ENCODE results near the gene CACNB4.
"Not testable (repeated sequence)": the region's sequence is repeated elsewhere in the genome, so short reads cannot be mapped to it uniquely, and the experiment has no call there.

CACNB4 gene

DNA sequence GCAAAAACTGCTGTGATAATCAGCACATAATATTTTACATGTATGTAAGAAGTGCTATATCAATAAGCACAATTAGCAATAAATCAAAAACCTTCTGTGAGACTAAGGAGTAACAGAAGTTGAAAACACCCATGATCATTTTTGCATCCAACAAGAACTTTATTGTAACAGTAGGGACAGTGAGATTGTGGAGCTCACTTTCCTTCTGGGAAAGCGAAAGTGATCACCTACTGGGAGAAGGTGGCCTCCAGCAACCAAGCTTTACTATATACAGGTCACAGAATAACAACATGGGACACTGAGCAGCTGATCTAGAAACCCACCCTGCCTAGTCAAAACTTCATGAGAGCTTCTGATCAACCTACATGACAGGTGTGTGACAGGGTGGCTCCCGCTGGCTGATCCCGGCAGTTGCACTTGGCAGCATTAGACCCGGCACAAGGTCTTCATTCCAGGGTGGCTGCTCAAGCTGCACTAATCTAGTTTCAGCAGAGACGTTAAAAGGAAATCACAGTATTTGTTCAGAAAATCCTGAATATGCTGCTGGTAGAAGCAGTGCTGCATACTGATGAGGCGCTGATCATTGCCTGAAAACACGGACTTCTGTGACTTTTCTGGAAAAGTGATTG lies 207.2 kb downstream of the CACNB4 start:
- FAIRE-seq, result no peak

DNA sequence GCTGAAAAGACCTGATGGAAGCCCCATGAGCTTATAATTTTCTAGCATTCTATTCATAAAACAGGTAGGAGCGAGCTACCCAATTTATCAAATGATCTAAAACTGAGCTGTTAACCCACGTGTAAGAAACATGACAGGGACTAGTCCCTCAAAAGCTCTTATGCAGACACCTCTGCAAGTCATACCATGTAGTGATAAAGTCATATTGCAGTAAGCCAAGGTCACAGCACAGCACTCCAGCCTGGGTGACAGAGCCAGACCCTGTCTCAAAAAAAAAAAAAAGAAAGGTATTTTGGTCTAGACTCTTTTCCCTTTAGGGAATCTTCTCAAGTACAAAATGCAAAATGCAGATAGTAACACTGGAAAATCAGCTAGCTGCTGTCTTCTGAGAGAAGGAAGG lies 211.7 kb downstream of the CACNB4 start:
- FAIRE-seq, result no peak

DNA sequence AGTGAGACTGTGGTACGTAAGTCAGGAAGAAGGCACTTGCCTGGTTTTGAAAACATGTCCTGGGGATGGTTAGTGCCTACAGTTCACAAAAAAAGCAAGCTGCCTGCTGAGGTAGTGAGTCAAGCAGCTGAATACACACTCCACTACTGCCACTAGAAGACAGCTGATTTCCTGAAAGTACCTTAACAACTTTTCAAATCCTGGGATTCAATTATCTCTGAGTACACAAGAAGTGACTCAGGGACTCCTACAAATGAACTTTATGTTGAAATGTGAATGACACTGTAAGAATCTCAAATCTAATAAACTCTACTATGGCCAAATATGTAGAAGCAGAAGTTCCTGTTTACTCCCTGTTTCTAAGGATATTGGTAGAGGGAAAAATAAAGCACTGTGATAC lies 212.6 kb downstream of the CACNB4 start:
- FAIRE-seq, result no peak

DNA sequence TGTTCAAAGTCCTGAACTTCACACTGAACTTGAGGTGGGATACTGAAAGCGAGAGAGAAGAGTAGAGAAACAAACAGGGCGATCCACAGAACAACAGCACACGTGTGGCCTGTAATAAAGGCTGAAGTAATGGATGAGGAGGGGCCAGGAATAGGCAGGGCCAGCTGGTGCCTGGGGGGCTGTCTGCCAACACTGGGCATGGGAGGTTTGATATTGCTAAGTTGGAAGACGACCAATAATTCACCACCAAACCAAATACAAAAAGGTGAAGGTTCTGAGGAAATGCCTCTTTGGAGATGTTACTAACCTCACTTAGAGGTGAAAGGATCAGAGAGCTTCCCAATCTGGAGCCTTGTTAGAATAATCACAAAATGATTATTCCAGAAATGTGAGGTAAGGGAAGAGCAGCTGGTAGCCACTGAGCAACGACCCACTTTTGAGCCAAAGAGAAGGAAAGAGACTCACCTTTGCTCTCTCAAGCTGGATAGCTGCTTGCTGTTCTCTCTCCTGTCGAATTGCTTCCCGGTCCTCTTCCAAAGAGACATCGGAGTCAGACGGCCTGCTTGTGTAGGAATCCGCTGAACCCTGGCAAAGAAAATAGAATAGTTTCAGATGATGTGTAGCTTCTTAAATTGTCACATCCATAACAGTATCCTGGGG lies 215.9 kb downstream of the CACNB4 start:
- no peak for FAIRE-seq

DNA sequence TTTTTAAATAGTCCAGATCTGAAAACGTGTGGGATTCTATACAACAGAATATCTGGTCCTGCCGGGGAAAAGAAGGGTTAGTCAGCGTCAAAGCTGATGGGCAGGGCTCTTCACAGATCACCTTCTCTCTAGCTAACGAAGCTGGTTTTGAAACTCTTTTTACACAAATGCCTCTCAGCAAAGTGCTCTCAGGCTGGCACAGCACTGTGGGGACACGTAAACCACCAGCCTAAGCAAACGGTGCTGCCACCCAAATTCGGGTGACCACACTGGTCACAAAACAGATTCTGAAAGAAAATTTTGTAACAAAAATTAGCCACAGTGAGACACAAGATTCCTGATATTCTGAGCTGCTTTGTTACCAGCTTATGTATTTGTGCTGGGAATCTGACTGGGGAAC lies 217.5 kb downstream of the CACNB4 start:
- FAIRE-seq, result no peak

DNA sequence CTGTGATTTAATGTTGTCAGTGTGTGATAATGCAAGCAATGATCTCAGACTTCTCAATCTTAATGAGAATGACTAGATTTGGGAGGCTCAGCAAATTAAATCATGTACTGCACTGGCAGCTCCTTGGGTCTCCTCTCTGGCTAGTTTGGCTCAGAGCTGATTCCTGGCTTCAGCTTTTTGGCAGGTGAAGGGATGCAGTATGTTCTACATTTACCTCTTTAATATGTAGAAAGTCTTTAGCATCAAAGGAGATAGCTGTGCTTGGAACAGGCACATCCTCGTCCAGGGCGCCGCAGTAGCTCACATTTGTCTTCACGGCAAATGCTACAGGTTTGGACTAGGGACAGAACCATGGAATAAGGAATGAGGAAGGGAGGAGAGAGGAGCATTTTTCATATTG lies 218.3 kb downstream of the CACNB4 start:
- FAIRE-seq, result no peak

DNA sequence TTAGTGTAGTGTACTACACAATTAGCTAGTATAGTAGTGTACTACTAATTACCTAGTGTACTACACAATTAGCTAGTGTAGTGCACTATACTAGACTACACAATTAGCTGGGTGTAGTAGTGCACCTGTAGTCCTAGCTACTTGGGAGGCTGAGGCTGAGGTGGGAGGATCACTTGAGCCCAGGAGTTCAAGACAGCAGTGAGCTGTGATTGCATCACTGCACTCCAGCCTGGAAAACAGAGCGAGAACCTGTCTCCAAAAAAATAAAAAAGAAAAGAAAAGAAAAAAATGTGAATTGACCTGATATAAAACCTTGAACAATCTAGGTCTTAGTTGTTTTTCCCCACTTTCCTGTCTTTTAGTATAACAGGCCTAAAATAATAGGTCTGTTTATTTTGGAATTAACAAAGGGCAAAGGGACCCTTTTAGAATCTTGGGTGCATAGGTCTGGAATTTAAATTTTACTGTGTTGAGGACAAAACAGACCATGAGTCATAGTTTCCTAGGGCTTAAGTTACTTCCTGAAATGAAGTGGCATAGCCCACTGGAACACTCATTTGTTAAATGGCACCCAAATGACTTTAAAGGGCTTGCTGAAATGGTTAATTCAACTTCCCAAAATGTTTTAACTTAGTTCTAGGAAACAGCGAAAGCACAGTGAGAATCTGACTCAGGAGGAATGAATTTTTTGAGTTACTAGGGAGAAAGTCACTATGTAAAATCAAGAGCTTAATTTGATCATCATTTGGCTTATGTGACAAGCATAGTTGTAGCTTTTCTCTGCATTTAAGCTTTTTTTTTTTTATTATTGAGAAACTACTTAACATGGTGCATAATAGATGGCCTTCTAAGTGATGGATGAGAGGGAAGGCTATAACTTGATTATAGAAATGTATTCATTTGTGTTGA lies 219.9 kb downstream of the CACNB4 start:
- peak; percentile 41 for FAIRE-seq

DNA sequence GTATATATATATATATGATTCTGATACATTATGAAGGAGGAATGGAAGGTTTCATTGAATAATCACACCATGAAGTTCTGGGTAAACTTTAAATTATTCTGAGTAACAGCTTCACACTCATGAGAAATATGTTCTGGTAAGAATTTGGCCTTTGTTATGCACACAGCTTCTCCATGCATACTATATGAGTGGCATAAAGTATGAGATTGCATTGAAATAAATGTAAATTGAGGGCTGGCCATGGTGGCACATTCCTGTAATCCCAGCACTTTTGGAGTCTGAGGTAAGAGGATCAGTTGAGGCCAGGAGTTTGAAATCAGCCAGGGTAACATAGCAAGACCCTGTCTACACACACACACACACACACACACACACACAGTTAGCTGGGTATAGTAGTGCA lies 220.6 kb downstream of the CACNB4 start:
- FAIRE-seq, result no peak

DNA sequence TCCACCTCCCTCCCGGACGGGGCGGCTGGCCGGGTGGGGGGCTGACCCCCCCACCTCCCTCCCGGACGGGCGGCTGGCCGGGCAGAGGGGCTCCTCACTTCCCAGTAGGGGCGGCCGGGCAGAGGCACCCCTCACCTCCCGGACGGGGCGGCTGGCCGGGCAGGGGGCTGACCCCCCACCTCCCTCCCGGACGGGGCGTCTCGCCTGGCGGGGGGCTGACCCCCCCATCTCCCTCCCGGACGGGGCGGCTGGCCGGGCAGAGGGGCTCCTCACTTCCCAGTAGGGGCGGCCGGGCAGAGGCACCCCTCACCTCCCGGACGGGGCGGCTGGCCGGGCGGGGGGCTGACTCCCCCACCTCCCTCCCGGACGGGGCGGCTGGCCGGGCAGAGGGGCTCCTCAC lies 223.2 kb downstream of the CACNB4 start:
- FAIRE-seq, result not testable (repeated sequence)

DNA sequence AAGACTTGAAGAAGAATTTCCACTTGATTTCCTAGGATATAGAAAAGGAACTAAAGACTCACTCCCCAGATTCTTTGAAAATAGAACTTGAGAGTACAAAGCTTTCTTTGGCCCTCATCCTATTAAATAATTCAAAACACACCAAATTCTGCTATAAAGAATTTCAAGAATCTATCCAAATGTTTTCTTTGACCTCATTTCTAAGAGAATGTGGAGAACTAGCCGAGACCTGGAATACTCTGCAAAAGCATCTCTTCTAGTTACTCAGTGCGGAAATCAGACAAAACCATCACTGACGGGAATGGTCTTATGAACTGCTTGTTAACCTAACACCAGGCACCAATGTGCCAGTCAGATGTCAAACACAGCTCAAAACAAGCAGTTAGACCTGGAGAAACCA lies 226.4 kb downstream of the CACNB4 start:
- peak; percentile 88 for FAIRE-seq

DNA sequence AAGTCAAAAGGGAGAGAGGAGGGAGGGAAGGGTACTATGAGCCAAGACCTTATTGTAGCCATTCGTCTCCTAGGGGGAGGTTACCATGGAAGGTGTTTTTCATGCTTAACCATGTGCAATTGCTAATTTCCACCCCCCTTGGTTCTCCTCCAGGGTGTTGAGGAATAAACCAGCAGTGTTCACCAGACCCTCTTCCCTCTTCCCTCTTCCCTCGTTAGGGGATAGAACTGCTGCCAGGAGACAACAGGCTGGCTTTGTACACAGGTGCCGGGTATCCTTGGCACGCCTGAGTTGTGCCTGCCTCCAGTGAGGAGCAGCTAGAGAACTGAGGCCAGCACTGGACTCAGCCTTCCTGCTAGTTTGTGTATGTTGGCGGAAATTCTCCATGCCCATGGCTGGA lies 229.6 kb downstream of the CACNB4 start:
- FAIRE-seq, result no peak

DNA sequence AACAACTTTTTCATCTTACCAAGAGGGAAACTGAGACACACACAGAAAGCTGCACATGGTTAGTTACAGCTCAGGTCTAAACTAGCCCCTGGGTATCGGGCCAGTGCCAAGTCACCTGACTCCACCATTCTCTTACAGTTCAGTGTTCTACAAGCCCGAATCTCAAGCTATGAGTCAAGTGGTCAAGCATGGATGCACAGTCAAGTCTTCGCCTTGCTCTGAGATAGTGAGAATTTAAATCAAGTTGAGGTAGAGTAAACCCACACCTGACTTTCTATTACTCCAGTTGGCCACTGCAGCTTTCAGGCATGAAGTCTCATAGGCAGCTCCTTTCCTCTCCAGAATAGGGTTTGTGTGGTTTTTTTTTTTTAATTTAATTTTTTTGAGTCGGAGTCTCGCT lies 236.1 kb downstream of the CACNB4 start:
- no peak for FAIRE-seq

DNA sequence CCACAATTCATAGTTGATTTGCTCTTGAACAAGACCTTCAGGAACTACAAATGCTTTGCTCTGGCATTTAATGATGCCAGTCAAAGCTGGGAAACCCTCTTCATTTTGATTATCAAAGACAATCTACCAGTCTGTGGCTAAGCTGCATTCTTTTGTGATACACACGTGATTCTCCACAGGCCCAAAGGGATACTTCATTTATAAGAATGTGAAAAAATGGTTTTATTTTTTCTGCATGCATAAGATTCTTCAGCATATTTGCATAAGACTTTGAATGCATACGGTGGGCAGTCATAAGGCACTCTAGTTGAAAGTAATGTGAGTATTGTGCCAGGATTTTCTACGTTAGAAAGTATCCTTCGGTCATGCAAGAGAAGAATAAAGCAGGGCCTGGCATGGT lies 237.7 kb downstream of the CACNB4 start:
- FAIRE-seq, result no peak

DNA sequence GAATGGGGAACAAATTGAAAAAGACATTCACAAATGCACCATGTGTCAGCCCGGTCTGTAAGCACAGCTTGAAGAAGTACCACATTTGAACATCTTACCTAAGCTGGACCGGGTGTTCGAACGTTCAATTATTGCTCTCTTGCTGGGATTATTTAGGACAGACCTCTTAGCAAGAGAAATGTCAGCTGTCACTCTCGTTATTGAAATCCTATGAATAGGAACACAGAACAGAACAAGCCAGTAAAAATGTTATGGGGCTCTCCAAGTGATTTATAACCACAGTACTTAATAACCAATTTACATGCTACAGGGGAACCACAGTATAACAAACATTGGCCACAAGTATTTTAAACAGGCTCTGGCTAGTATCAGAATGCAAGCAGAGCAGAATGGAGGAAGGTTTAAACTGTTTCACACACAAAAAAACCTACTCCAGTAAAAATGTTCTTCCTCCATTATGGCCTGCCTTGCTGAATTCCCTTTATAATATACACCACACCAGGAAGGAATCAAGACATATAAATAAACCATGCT lies 238.2 kb downstream of the CACNB4 start:
- FAIRE-seq, result peak; percentile 89

DNA sequence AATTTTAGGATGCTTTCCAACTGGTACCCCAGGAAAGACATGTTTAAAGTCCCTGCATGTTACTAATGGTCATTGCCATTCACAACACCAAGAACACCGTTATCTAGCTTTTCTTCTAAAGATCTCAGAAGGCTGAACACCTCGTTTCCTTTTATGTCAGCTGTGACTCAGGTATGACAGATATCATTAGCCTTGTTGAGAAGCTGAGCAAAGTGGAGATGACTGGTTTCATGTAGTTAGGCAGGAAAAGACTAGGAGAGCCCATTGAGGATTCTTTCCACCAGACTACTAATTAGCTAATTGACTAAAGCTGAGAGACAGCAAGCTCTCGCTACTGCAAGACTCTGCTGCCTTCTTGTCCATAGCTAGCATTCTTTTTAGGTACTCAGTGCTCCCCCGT lies 238.6 kb downstream of the CACNB4 start:
- FAIRE-seq, result no peak

DNA sequence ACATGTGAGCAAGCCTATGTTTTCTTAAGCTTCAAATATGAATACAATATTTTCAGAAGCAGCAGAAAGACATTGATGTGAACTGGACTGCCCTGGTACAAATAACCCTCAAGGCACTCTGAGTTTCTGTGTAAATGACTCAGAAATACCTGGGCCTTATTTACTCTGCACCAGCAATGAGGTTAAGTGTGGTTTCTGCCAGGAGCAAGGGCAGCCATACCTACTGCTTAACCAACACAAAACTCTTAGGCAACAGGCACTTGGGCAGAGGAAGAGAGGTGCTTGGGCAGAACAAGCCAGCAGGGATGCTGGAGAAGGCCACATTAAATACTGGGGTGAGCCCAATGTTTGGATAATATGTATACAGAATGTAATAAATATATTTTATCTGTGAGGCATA lies 241.2 kb downstream of the CACNB4 start:
- FAIRE-seq, result no peak

DNA sequence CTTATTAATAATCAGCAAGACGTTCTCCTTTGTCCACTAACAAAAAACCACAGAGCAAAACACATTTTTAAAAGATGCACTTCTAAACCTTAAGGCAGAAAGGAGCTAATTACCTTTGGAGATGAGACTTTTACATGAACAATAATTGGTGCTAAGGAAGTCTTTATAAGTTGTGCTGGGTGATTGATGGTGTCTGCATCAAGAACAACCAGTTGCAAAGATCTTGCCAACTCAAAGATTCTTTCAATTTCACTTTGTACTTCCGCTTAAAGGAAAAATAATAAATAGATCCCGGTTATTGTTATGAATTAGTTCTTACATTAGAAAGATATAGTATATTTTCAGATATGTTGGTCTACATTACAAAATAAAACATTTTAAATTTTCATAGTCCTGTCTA lies 243.7 kb downstream of the CACNB4 start:
- no peak for FAIRE-seq

DNA sequence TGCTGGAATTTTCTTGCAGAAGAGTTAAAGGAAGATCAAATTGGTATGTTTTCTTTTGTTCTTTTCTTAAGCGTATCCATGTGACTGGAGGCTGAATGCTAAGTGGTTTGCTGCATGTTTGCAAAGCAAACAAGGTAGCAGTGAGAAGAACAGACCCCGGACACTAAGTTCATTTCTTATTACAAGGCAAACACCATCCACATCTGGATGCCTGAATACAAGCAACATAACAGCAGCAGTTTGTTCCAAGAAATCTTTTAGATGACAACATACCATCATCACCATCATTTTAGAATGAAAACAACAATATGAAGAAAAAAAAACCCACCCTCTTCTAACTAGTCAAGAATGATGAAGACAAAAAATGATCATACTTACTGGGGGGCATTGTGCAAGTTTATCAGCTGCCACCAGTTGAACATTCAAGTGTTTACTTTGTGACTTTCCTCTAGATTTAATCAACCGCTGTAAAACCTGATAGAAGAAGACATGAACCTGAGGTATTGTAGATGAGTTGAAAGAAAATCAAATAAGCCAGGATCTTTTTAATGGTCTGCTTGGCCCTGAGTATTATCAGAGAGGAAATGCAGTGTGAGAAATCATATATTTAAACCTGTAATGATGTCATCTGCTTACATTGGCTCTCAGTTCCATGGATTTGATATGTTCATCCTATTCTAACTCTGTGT lies 245.6 kb downstream of the CACNB4 start:
- FAIRE-seq, result no peak

DNA sequence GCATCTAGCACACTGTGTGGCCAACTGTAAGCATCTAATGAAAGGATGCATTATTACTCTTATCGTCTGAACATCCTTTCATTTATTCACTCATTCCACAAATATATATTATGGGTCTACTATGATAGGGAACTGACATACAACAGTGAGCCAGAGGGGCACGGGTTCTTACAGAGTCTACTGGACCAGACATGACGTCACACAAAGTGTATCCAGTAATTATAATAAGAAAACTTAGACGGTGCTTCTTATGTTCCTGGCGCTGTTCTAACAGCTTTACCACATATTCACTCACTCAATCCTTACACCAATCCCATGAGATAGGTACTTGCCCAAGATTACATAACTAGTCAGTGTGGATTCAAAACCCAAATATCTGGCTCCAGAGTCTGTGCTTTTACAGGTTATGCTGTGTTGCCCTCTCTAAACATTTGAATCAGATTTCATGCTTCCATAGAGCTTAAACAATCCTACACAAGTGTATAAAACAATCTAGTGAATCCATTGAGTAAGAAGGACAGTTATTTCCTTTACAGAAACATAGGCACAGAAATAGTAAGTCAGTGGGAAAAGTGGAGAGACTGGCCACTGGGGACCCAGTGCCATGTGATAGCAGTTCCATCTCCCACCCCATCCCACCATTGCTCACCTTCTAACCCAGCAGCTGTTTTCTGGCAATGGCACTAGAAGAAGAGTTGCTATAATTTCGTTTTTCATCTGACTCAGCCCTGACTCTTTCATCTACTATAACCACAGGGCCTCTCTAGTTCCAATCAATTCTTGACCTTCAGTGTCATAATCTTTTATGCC lies 246.4 kb downstream of the CACNB4 start:
- no peak for FAIRE-seq

DNA sequence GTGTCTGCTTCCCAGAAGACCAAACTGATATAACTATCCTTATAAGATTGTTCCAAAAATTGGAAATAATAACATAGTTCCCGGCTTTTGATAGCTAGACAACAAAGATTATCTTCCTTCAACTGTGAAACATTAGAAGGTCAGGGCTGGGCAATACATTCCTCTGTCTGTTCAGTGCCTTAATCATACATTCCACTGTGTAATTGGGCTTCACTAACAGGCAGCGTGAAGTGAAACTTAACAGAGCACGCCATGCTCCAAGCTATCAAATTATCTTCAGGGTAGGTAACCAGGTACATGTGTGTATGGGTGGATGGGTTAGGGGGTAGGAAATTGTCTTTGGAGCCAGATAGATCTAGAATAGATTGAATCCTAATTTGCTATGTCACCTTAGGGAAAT lies 247.1 kb downstream of the CACNB4 start:
- FAIRE-seq, result no peak

DNA sequence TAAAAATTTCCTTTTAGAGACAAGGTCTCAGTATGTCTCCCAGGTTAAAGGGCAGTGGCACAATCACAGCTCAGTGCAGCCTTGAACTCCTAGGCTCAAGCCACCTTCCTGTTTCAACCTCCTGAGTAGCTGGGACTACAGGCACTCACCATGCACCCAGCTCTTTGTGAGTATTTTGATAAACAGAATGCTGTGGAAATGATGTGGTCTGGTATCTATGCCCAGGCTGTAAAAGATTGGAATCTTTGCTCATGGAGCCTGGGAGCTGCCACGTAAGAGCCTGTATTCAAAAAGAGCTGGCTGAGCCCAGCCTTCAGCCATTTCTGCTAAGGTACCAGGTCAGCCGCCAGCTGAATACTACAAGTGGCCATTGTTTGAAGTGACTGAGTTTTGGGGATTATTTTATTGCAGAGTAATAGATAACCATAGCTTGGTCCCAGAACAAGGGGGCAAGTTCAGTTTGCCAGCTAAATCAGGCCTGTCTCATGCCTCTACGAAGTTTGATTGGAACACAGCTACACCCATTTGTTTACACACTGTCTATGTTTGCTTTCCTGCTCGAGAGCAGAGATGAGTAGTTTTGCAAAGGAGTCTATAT lies 249.3 kb downstream of the CACNB4 start:
- no peak for FAIRE-seq

DNA sequence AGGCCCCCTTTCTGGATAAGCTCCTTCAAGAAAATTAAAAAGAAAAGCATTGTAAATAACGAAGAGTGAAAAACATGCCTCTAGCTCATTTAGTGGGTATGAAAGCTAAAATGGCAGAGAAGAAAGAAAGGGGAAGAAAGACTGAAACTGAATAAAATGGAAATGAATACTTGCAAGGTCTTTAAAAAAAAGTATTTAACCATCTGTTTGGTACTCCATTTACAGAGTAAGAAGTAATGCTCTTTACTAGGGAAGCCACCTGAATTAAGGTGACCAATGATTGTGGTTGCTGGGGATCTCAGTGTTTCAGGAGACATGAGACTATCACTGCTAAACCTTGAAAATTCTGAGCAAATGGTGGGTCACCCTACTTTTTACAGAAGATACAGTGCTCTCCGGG lies 253.0 kb downstream of the CACNB4 start:
- no peak for FAIRE-seq
